ENCODE data around the gene SYT1.

Gene SYT1

DNA sequence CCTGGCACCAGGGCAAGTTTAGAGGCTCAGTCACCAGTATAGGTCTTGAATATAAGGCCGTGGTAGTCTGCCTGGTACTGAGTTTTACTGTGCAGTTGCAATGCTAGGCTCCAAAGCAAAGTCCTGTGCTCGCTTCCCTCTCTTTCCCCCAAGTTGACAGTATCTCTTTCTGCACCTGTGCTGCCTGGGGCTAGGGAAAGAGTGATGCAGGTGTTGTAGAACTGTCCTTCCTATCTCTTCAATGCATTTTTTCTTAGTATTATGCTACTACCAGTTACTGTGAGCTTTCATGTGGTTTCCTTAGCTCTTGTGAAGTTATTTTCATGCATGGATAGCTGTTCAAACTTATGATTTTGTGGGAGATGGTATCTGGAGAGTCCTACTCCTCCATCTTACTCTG is 359.2 kb downstream of the SYT1 start:
- DNase-seq (ENCODE audit: low spot score), result no peak

DNA sequence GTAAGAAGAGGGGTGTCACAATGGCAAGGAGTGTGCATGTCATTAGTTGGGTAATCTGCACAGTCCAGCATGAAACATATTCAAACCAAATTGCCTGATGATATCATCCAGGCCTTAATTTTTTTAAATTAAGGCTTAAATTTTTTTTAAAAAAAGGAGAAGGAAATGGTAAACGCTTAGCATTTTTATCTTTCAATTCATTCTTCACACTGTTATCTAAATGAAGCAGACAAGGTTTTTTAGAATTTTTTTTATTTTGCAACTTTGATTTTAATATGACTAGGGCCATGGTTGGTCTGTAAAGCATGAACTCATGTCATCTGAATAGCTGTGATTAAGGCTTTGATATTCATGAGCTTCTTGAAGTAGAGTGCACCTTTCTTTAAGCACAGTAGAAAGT is 362.5 kb downstream of the SYT1 start:
- DNase-seq (ENCODE audit: low spot score), result no peak

DNA sequence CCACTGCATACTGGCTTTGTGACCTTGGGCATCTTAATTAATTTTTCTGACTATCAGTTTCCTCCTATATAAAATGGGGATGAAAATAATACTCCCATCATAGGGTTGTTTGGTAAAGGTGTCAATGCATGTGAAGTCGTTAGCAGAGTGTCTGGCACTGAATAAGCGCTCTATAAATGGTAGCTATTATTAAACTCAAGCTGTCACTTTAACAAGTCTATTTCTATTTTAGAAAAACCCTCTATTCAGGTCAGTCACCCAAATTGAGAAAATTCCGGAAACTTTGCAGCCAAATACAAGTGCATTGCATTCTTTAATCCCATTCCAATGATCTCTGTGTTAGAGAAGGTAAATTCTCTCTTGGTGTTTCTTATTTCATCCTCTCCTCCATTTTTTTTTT is 363.1 kb downstream of the SYT1 start:
- DNase-seq (ENCODE audit: low spot score), result no peak

DNA sequence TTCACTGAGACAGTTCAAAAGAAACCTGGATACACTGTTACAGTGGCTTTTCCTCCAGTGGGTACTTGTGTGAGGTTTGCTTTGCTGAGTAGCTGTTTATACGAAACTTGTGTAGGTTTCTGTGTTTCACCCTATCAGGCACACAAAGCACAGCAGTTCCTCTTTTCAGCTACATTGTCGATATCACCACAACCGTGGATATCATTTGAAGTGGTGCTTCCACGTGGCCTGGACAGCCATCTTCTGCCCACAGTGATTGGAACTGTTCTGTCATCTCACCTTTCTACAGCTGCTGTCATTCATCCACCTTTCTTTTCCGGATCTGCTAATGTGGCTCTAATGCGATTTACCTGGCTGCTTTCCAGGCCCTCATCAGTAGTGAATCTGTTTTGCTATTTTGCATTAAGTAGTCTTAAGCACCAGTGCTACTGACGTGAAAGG is 368.8 kb downstream of the SYT1 start:
- DNase-seq (ENCODE audit: low spot score), result no peak

DNA sequence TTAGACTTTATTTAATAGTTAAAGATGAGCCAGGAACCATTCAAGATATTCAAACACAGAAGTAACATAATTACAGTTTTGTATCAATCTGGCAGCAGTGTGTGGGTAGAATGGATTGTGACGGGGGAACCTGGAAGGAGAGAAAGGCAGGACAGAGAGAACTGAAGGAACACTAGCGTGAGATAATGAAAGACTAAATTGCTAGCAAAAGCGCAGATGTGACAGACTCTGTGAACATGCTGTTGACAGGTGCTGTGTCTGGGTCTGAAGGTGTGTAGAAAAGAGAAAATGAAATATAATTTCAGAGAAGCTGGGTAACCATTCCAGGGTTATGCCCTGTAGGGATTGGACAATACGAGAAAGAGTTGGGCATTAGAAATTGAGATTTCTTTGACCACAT is 372.3 kb downstream of the SYT1 start:
- DNase-seq (ENCODE audit: low spot score), result no peak

DNA sequence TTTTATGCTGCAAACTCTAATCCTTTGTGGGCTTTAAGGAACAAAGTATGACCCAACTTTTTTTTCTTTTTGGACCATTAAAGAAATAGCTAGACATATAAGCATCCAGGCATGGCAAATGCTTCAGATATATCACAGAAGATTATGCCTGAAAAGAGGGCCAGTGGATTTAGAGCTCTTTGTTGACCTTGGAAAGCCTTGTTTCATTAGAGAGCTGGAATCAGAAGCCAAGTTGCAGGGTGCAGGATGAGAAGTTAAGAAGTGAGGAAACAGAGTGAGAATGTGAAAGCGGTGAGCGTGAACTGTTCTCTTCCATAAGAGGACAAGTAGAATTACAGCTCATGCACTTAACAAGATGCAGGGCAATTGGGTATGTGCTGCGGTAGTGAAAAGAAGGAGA is 373.7 kb downstream of the SYT1 start:
- no peak for DNase-seq (ENCODE audit: low spot score)

DNA sequence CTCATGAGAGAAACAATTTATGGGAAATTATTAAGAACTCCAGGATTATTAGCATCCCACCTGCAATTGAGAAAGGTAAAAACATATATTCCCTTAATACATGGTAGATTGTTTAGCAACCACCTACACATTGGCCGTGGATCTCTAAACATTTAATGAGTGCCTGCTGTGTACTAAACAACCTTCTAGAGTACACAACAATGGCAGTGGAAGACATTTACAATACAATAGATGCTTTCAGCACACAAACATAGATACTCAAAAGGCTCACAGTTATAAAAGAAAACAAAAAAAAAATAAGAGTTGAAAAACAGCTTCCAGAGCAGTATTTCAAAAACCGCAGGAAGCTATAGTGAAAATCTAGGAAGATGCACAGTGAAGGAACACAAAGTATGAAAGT is 382.9 kb downstream of the SYT1 start:
- no peak for DNase-seq (ENCODE audit: low spot score)

DNA sequence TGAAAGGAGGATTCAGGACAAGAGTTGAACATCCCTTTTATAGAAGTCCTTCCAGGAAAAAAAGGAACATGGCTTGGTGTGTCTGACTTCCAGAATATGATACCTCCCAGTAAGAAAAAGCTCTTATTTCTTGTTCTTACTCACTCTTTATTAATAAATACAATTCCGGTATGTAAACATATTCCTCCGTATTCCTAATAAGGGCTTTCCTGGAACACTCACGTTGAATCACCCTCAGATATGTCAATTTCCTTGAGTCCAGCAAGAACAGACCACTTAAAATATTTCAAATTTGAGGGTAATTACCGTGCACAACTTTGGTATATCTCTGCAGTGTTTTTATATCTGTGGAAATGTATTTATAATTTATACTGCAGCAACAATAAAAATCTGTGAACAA is 385.6 kb downstream of the SYT1 start:
- DNase-seq (ENCODE audit: low spot score), result no peak

DNA sequence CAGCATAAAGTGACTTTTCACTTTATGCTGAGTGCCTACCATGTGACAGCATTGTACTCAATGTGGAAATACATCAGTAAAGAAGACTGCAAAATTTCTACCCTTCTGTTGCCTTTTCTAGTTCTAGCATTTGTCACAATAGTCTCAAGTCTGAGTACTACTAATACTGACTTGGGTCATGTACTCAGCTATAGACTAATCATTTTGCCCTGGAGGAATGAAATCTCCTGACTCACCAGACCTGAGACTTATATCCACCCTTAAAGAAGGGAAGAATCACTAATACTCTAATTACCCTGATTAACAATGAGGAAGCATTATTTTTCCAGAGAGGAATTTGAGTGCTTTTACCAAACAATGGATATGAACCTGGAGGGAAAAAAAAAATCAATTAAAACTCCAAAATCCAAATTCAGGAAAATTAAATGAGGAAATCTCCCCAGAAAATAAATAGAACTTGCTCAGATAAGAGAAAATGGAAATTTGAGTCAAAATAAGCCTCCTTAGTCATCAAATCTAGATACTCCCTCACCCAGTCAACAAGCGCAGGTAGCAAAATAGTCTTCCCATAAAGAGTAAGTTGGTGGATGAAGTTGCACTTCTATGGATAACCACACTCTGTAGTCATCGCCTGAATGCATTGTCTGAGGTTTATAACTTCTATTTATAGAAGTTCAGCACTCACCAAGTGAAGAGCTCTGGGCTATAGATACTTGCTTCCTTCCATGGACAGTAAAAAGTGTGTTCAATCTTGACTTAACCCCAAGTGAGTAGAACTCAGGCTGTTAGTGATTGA is 386.6 kb downstream of the SYT1 start:
- no peak for DNase-seq (ENCODE audit: low spot score)

DNA sequence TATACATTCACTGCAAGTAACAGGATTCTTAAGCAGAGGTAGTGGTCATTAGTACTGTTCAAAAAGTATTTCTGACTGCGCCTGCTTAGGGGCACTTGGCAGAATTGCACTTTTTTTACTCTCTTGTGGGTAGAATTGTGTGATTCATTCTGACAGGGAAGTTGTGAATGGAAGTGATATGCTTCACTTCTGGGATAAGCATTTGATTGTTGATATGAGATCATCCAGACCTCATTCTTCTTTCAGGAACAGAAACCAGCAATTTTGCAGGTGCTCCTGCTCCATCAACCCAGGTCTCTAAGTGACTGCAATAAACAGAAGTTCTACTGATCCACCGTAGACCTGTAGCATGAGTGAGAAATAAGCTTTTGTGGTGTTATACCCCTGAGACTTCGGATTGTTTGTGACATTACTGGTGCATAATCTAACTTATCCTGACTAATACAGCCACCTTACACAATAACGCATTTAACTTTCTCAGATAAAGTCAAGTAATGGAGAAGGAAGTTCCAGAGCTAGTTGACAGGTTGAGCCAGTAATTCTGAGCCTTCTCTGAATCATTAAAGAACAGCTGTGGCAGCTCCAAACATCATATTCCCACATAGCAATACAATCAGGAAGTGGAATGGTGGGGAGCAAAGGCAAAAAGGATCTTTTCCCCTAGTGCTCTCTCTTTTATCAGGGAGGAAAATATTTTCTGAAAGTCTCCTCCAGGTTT is 387.9 kb downstream of the SYT1 start:
- no peak for DNase-seq (ENCODE audit: low spot score)

DNA sequence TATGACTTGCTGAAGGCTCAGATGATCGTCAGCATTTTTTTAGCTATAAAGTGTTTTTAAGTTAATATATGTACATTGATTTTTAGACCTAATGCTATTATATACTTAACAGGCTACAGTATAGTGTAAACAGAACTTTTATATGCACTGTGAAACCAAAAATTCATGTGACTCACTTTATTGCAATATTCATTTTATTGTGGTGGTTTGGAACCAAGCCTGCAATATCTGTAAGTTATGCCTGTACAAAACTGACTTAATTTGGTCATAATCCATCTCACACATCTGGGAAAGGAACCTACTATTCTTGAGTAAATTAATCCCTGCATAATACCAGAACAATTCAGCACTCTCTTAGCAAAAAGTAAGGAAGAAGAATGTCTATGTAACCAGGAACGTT is 390.7 kb downstream of the SYT1 start:
- DNase-seq (ENCODE audit: low spot score), result no peak

DNA sequence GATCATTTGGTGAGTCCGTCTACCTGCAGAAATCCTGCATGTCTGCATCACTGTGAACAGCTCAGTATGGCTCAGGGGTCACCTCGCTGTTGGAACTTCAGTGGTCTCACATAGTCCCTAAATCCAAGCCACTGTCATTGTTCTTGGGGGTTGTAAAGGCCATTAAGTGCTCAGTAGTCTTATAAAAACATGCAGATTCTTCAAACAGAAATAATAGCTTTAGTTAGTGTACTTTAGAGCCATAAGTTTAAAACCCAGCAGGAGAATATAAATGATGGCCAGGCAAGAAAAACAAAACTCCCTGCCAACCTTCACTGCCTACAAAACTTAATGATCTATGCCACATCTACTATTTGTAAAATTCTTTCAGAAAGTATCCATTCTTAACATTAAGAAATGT is 396.3 kb downstream of the SYT1 start:
- no peak for DNase-seq (ENCODE audit: low spot score)

DNA sequence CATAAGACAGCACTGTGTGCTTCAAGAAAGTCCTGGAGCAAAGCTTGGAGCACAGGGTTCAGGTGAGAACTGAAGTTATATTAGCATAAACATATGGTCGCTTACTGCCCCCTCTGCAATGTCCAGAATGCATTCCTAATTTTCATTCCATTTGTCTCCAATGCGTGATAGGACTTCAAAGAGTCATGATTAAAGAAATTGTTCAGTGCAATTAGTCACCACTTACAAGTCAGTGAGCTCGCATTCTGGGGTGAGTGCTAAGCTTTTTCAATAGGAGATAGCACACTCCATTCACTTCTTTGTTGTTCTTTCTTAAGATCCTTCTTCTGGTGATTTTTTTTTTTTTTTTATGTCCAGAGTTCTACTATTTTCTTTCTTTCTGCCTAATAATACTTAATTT is 398.4 kb downstream of the SYT1 start:
- no peak for DNase-seq (ENCODE audit: low spot score)

DNA sequence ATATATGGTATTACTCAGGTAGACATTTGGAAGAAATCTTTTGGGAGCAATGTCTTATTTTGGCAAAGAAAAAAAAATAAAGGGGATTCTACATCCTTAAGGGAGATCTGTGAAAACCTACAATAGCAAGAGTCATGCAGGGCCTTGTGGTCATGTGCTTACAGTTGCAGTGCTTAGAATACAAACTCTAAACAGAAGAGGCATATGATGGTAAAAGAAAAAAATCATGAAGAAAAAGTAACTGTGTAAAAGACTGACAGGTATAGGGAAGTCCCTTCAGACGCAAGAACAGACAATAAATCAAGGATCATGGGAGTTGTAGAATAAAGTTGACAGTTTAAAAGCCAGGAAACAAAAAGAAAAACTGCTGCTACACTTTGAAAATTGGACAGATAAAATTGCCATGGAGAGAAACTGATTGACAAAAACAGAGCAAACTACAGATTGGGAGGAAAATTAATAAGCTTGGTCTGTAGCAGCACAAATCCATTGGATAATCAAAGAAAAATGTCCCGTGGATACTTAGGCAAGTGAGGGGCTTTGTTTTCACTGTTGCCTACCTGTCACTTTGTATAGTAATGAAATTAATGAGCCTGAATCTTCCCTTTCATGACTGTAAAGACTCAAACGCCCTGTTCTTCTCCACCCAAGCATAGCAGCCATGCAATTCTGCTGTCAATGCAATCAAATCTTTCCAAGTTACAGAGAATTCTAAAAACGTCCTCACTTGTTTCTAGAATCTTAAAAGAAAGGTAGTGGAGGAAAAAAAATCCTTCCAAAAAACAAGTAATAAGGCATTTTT is 402.0 kb downstream of the SYT1 start:
- no peak for DNase-seq (ENCODE audit: low spot score)

DNA sequence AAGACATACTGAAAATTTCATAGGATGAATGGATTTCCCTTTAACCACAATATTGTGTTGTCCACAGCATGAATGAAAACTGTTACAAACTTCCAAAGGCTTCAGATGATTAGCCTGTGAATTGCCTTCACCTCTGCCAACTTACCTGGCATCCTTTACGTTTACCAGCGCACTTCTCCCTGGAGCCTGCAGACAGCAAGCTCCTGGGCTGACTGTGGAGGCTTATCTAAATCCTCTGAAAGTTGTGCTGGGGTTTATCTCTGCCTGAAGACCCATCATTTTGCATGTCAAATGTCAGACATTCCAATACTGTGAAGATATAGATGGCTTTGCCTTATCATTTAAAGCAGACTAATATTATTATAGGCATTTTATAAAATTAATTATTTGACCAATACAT is 403.0 kb downstream of the SYT1 start:
- DNase-seq (ENCODE audit: low spot score), result no peak

DNA sequence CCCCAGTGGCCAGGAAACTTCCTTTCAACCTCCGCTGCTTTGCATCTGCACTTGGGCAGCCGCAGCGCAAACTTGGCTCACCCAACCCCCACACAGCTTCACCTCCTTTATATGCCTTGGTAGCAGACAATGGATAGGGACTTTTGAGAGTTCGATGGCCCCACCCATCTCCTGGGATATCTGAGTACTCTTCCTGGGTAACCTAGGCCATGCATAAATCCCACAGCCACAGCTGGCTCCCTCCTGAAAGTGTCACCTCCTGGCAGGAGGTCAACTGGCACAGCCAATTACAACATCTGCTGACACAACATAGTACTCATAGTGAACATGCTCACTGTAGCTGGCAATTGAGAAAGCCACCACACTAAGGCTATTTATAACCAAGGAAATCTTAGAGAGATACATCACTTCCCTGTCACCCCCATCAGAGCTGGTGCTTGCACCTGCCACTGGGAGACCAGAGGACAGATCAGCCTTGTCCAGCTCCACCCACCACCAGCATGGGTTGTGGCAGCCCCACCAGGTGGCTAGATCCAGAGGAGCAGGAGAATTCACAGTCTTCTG is 410.0 kb downstream of the SYT1 start:
- no peak for DNase-seq (ENCODE audit: low spot score)

DNA sequence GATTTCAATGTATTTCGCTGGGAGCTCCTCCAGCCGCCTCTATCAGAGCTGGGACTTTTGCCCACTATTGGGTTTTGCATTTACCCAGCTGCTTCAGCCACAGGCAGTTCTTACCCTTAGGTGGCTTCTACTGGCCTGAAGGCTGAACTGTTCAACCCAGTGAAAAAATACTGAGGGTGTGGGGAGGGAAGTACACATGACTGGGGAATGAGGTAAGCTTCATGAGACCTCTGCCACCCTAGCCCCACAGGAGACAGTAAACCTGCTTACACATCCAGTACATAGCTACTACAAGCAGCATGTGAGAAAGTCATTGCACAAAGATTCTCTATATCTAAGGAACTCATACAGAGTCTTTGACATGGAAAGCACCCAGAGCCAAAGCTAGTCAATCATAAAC is 411.1 kb downstream of the SYT1 start:
- DNase-seq (ENCODE audit: low spot score), result no peak

DNA sequence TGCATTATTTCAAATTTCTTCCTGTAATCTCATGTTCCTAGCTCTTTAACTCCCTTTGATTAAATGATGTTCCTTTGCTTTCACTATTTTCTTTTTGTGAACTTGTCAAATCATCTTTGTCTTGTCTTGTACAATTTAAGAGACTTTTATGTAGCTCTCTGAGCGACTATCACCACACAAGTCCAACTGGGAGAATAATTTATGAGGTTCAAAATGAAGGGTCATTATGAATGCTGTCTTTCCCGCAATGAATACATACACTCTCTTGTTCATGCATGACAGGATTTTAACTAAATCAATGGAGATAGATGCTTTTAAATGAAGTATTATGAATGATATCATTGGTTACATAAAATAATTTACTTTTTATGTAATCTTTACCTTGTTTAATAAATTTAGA is 418.8 kb downstream of the SYT1 start:
- no peak for DNase-seq (ENCODE audit: low spot score)

DNA sequence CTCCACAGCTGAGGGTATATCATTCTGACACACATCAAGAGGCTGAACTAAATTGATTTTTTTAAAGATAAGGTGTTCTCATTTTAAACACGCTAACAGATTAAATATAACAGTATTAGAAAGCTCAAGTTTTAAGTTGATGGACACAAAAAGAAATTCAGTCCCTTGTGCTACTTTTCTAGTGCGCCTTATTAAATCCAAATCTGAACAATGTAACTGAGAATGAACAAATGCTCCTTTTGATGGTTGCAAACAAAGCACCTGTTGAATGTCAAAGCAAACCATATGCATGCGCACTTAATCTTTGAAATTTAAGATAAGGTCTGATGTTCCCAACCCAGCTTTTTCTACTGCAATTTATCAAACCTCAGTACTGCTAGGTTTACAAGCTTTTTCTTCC is 424.3 kb downstream of the SYT1 start:
- DNase-seq (ENCODE audit: low spot score), result no peak

DNA sequence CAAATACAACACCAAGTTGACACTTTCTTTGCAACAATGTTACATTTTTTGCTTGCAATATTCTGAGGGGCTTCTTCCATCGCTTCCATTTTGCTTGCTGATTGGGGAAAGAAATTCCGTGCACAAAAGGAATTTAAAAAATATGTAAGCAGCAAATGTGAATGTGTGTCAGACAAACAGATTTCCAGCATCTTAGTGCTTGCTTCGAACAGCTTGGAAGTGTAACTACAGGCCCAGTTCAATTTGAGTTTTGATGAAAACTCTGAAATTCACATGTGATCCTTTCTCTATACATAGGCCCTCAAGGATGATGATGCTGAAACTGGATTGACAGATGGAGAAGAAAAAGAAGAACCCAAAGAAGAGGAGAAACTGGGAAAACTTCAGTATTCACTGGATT is 427.1 kb downstream of the SYT1 start:
- no peak for DNase-seq (ENCODE audit: low spot score)

DNA sequence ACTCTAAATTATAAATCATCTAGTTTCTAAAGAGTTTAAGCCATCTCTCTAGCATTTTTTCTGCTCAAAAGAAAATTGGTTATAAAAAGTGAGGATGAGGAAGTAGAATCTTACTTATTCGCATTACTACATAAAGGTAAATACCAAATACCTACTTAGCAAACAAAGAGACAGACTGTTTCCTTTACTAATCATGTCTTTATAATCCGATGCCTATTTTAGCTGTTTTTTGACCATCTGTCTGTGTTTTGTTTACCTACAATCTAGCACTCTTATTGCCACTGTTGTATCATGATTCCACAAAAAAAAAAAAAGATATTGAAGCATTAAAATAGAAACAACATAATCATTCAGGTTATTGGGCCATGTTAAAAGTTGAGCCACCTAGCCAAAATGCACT is 430.0 kb downstream of the SYT1 start:
- DNase-seq (ENCODE audit: low spot score), result no peak

DNA sequence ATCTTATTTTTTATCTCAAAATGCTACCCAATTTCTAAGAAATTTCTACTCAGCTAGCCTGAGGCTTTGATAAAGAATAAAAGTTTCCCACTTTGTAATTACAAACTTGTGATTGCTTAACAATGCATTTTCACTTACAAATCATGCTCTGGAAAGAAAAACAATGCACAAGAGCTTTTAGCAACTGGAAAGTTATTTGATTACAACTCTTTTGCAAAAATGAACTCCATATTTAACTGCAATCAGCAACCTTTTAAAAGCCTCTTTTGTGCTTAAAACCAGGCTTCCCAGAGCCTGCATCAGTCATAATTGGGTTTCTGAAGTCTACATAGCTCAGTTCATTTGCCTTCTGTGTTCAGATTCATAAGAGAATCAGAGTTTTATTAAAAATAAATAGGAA is 431.0 kb downstream of the SYT1 start:
- DNase-seq (ENCODE audit: low spot score), result no peak

DNA sequence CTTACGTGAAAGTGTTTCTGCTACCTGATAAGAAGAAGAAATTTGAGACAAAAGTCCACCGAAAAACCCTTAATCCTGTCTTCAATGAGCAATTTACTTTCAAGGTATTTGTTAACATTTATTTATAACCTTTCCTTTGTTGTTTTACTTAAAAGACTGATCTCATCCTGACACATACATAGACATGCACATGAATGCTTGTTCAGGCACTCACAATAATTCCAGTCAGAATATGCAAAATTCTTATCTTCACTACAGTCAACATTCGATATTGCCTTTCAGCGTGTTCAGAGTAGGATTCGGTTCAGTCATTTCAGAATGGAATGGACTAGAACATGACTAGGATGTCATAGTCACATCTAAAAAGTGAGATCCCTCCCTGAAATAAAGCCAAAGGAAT is 431.6 kb downstream of the SYT1 start:
- DNase-seq (ENCODE audit: low spot score), result no peak

Data from activated CD4-positive, alpha-beta T cell treated with anti-CD3 and anti-CD28 coated beads, Interleukin-2, Interleukin-4, amounts not matched to agents 100 ng/mL and 50 ng/mL, durations not matched to agents 16 hours and 8 hours (primary cell).